Left ventricle myocardium inferior (tissue), 1 donor: ENCODE results near the gene PLXNA4. TPM values are rescaled to one million over a fixed set of nuclear protein-coding genes. Genes with fewer than 3 reads are reported as not detected.

ENCODE experiments used
- DNase-seq: peaks from one replicate; pipeline ENCODE4 v3.0.0-alpha.2; 2020
- H3K27ac ChIP-seq: fragments of 200-600 bp; replicated peaks from 2 replicates; pipeline ENCODE4 v1.8.0; 2021
- H3K27me3 ChIP-seq: fragments of 200-600 bp; 2 replicates; pipeline ENCODE4 v1.8.0; 2021; ENCODE audit warnings: low read depth
- H3K36me3 ChIP-seq: fragments of 200-600 bp; 2 replicates; pipeline ENCODE4 v1.8.0; 2021
- H3K4me1 ChIP-seq: fragments of 200-600 bp; 2 replicates; pipeline ENCODE4 v1.8.0; 2021
- H3K4me3 ChIP-seq: fragments of 200-600 bp; 2 replicates; pipeline ENCODE4 v1.8.0; 2021; ENCODE audit warnings: mild to moderate bottlenecking, moderate library complexity
- H3K9me3 ChIP-seq: fragments of 200-600 bp; replicated peaks from 2 replicates; pipeline ENCODE4 v1.8.0; 2021
- CTCF ChIP-seq: fragments of 200-600 bp; IDR thresholded peaks from 2 replicates; pipeline ENCODE4 v1.8.0; 2021; ENCODE audit warnings: antibody characterized with exemption, mild to moderate bottlenecking, borderline replicate concordance
- intact Hi-C: fragments of 100-400 bp; cut with micrococcal nuclease; formaldehyde crosslinking; loops from one replicate; pipeline ENCODE4 v1.11.0; 2022
- total RNA-seq: library from RNA; stranded (reverse); fragmentation: NEBNext Ultra II Directional; extraction: Animal tissue kit (Norgen Biotek cat#: 25700); gene quantifications from one replicate; pipeline ENCODE4 v1.2.1, GENCODE V29; 2021
- donor health status: DM: no; HTN: yes; CAD: no; lungs with severe emphysema.

The PLXNA4 gene
- total RNA-seq, 1 donor from 2014 or later = 18.1 TPM

- TF ChIP-seq CTCF = no peak
- no peak overlapping the region for H3K4me3 ChIP-seq
- no peaks in the 10 kb centered on the region for H3K9me3 ChIP-seq
- no peaks in the 10 kb centered on the region for H3K36me3 ChIP-seq
- intact Hi-C loops = no loop called here
- peaks cover 17% of the 10 kb centered on the region for H3K4me1 ChIP-seq
- H3K27ac ChIP-seq = no peak overlapping the region
- DNase-seq = no peak
- no peaks in the 10 kb centered on the region for H3K27me3 ChIP-seq
Observed at GRCh38 chr7:132083537-132084123, 492.6 kb downstream of the PLXNA4 start.

DNA sequence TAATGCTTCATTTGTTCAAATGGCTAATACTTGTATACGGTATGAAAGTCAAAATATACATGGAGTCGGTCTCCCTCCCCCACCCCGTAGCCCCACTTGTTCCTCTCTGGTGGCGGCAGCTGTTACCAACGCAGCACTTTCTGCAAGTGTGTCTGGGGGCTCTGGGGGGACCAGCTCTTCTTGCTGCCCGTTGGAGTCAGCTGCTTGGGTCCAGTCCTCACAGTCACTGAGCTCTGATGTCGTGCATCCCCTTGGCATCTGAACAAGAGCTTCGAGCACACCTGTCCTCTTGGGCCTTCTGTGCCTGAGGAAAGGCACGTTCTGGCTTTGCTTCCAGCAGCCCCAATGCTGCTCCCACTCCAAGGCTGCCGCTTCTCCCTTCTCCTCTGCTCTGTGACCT is 493.1 kb downstream of the PLXNA4 start:
- Histone ChIP-seq H3K27me3 (no peaks in the 10 kb centered on the region), H3K4me3 (no peak overlapping the region), H3K4me1 (peaks cover 17% of the 10 kb centered on the region), H3K27ac (no peak overlapping the region), H3K9me3 (no peaks in the 10 kb centered on the region), H3K36me3 (no peaks in the 10 kb centered on the region)
- no peak for DNase-seq
- TF ChIP-seq CTCF = no peak
- intact Hi-C loops = no loop called here

GRCh38 chr7:132082394-132082793 is 493.9 kb downstream of the PLXNA4 start:
- Histone ChIP-seq H3K36me3 (no peaks in the 10 kb centered on the region), H3K9me3 (no peaks in the 10 kb centered on the region), H3K27ac (no peak overlapping the region), H3K27me3 (no peaks in the 10 kb centered on the region), H3K4me3 (no peak overlapping the region), H3K4me1 (peaks cover 17% of the 10 kb centered on the region)
- intact Hi-C loops = no loop called here
- TF ChIP-seq CTCF = no peak
- DNase-seq = no peak

DNA sequence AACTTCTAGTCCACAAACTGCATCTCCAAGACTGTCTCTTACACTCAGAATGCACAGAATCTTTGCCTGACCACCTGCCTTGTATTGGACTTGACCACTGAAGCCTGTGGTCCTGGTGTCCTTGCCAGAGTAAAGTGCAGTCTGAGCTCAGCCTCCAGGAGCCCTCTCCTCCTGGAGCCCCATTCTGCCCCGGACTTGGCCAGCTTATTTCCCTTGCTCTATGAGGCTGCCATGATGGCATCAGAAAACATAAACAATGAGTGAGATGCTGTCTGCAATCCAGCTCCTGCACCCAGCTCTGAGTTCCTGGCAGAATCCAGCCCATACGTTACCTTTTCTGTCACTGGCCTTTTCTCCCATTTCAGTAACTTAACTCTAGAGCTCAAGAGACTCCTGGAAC is 494.6 kb downstream of the PLXNA4 start:
- intact Hi-C loops = no loop called here
- no peaks in the 10 kb centered on the region for H3K36me3 ChIP-seq
- TF ChIP-seq CTCF = no peak
- H3K27me3 ChIP-seq = no peaks in the 10 kb centered on the region
- H3K4me3 ChIP-seq = no peak overlapping the region
- H3K27ac ChIP-seq = no peak overlapping the region
- peaks cover 17% of the 10 kb centered on the region for H3K4me1 ChIP-seq
- no peak for DNase-seq
- H3K9me3 ChIP-seq = no peaks in the 10 kb centered on the region

DNA sequence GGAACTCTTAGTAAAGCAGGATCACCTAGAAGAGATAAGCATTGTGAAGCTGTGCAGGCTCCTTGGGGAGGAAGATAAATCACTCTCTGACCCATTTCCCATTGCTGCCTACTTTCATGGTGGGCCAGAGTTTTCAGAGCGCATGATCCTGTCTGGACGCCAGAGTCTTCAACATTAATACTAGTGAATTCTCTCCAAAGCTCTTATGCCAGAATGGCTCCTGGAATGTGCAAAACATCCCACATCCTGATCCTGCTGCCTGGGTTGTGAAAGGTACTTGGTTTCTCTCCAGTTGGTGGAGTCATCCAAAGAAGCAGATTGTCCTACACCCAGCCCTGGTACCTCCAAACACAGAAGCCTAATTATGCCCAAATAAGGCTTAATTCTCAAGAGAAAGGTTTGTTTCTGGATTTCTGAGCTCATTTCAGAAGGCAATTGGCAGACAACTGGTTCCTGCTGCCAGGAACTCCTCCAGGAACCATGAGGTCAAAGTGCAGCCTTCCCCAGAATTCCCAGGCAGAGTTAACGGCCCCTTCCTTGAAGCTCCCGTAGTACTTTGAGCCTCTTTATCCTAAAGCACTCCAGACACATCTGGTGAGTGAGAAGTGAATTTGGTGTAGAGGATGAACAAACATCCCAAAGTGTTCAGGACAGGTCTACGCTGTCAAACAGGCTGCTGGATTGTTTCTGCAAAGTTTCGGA is 495.2 kb downstream of the PLXNA4 start:
- Histone ChIP-seq H3K27me3 (peaks cover 4% of the 10 kb centered on the region), H3K4me1 (peaks cover 17% of the 10 kb centered on the region), H3K9me3 (no peaks in the 10 kb centered on the region), H3K27ac (peak overlapping the region; percentile 38), H3K4me3 (no peak overlapping the region), H3K36me3 (no peaks in the 10 kb centered on the region)
- intact Hi-C loops = no loop called here
- no peak for DNase-seq
- no peak for TF ChIP-seq CTCF
